CD4-positive, alpha-beta T cell treated with Interleukin-15 for 1 hour (primary cell): ENCODE data around the gene MCM7.
A peak's percentile ranks its signal among the peaks of the same experiment; 100 is the strongest.

ENCODE experiments used
- DNase-seq: peaks from one replicate; pipeline ENCODE4 v3.0.0-alpha.2; 2020

MCM7 gene

GRCh38 chr7:100093054-100093453 is 8.1 kb downstream of the MCM7 start:
- no peak for DNase-seq

- no peak for DNase-seq
Observed at GRCh38 chr7:100091411-100092181, 9.6 kb downstream of the MCM7 start.

- DNase-seq: no peak
Observed at GRCh38 chr7:100090527-100091410, 10.4 kb downstream of the MCM7 start.

- DNase-seq: no peak
Observed at GRCh38 chr7:100089458-100090196, 11.6 kb downstream of the MCM7 start.

- peak; percentile 78 for DNase-seq
Observed at GRCh38 chr7:100088621-100089457, 12.4 kb downstream of the MCM7 start, which contains the start of gene COPS6. COPS6 (plus strand) TSS chr7:100088969; CDS start chr7:100088991, 22 bp downstream.

GRCh38 chr7:100088095-100088620 is 13.0 kb downstream of the MCM7 start:
- DNase-seq: no peak

GRCh38 chr7:100087055-100087750 is 14.0 kb downstream of the MCM7 start:
- DNase-seq: no peak

GRCh38 chr7:100085515-100085914 is 15.7 kb downstream of the MCM7 start:
- DNase-seq: no peak

- DNase-seq: no peak
Observed at GRCh38 chr7:100082978-100083377, 18.2 kb downstream of the MCM7 start.

GRCh38 chr7:100081535-100082102 is 19.6 kb downstream of the MCM7 start, which contains the start of gene ZNF3:
ZNF3 (minus strand) TSS chr7:100081723; CDS start chr7:100077357, 4,366 bp downstream.
- peak; percentile 99 for DNase-seq

GRCh38 chr7:100080907-100081534 is 20.2 kb downstream of the MCM7 start:
- DNase-seq: no peak

- DNase-seq: no peak
Observed at GRCh38 chr7:100079024-100079560, 22.1 kb downstream of the MCM7 start.

GRCh38 chr7:100077205-100077604 is 24.0 kb downstream of the MCM7 start:
- DNase-seq: no peak

GRCh38 chr7:100075418-100075817 is 25.8 kb downstream of the MCM7 start:
- DNase-seq: no peak

- DNase-seq: no peak
Observed at GRCh38 chr7:100074841-100075240, 26.4 kb downstream of the MCM7 start.

GRCh38 chr7:100072462-100072861 is 28.7 kb downstream of the MCM7 start:
- no peak for DNase-seq

- no peak for DNase-seq
Observed at GRCh38 chr7:100071018-100071723, 30.0 kb downstream of the MCM7 start.

- DNase-seq: no peak
Observed at GRCh38 chr7:100069991-100070390, 31.2 kb downstream of the MCM7 start.

GRCh38 chr7:100066953-100067352 is 34.2 kb downstream of the MCM7 start:
- no peak for DNase-seq
